Psoas muscle (tissue), 8 donors: Measurements from ENCODE around the gene NRP1. TPM values are rescaled to one million over a fixed set of nuclear protein-coding genes. Genes with fewer than 3 reads are reported as not detected.

Experiments used
- ATAC-seq, 4 donors: fragments of 200-7000 bp; cut with Tn5 transposase; one replicate each; pipeline ENCODE4 v1.9.1; 2020; ENCODE audit warnings: moderate library complexity in 3 of 4, mild to moderate bottlenecking in 2 of 4
- DNase-seq, 2 donors: peaks; one replicate each; pipeline ENCODE4 v3.0.0-alpha.2; 2020
- H3K27ac ChIP-seq: fragments of 200-600 bp; one replicate; pipeline ENCODE4 v1.8.0; 2022
- H3K27me3 ChIP-seq, 3 donors: fragments of 200-600 bp in 1 of 3; one replicate each; pipeline versions ENCODE4 v1.6.1 to v1.8.0; 2013 to 2022; ENCODE audit warnings: low read length in 2 of 3, mild to moderate bottlenecking in 2 of 3, moderate library complexity in 1 of 3; ENCODE audit not compliant: insufficient read depth in 3 of 3
- H3K36me3 ChIP-seq, 2 donors: fragments of 200-600 bp in 1 of 2; one replicate each; pipeline versions ENCODE4 v1.6.1 to v1.8.0; 2013 to 2022; ENCODE audit warnings: low read depth in 1 of 2, mild to moderate bottlenecking in 1 of 2, moderate library complexity in 1 of 2; ENCODE audit not compliant: insufficient read depth in 1 of 2
- H3K4me1 ChIP-seq: fragments of 200-600 bp; one replicate; pipeline ENCODE4 v1.8.0; 2022
- H3K4me3 ChIP-seq: fragments of 200-600 bp; one replicate; pipeline ENCODE4 v1.8.0; 2022; ENCODE audit warnings: mild to moderate bottlenecking
- H3K9me3 ChIP-seq: fragments of 200-600 bp; one replicate; pipeline ENCODE4 v1.8.0; 2022
- CTCF ChIP-seq: fragments of 200-600 bp; IDR thresholded peaks from one replicate; pipeline ENCODE4 v1.8.0; 2022; ENCODE audit warnings: antibody characterized with exemption
- WGBS, 3 donors: extraction: QIAGEN DNeasy Blood & Tissue Kit; methylation state at CpG; one replicate each; pipeline versions ENCODE4 v1.1.6 to v1.1.7; 2013; 5-methylcytosine and 5-hydroxymethylcytosine counted together
- intact Hi-C, 2 donors: fragments of 100-400 bp; cut with DNase I; formaldehyde crosslinking; loops; one replicate each; pipeline versions ENCODE4 v1.11.0 to v1.14.2; 2022
- polyA plus RNA-seq, 3 donors: library from polyadenylated mRNA; stranded (reverse); fragments of 200-250 nt; gene quantifications; one replicate each; pipeline ENCODE4 v1.2.3, GENCODE V29; 2013
- total RNA-seq, 4 donors: library from RNA; stranded (reverse); fragmentation: NEBNext Ultra II Directional in 2 of 4; extraction: Animal tissue kit (Norgen Biotek cat#: 25700) in 2 of 4; gene quantifications; one replicate each; pipeline versions ENCODE4 v1.2.1 to v1.2.4, GENCODE V29; 2021 to 2023
- donor health status: healthy with polysubstance abuse.
- donor health status: DM: no; HTN: no; CAD: no; lungs with moderate emphysema.
- donor health status: Bipolar disorder and iron deficiency.
- donor health status: healthy.
- donor health status: DM: yes; HTN: yes; CAD: no.
- donor health status: DM: no; HTN: no; CAD: no.
- donor health status: DM: no; HTN: no; CAD: no.
- donor health status: DM: yes; HTN: yes; CAD: no.

The NRP1 gene
- total and polyA plus RNA-seq, 7 donors, result 10.9 to 54.8 (median 31.2) TPM

- whole genome bisulfite sequencing, 3 donors, result 54 to 70% (median 69%) methylated on average over 3 of the region's 3 CpGs
- ATAC-seq (no peak), DNase-seq (no peak)
- Histone ChIP-seq H3K9me3 (no peaks in the 10 kb centered on the region), H3K36me3 (peaks cover 18 to 67% of the 10 kb centered on the region in 2 donors), H3K27me3 (no peaks in the 10 kb centered on the region), H3K4me1 (peaks cover 8% of the 10 kb centered on the region), H3K27ac (peak overlapping the region; percentile 5), H3K4me3 (no peak overlapping the region)
- TF ChIP-seq CTCF, result no peak
- intact Hi-C loops, result no loop called here
Observed at GRCh38 chr10:33254556-33255160, 79.8 kb downstream of the NRP1 start.

GRCh38 chr10:33253411-33253810 is 81.1 kb downstream of the NRP1 start:
- Histone ChIP-seq H3K27me3 (no peaks in the 10 kb centered on the region), H3K4me1 (peaks cover 12% of the 10 kb centered on the region), H3K27ac (no peak overlapping the region), H3K4me3 (no peak overlapping the region), H3K36me3 (peaks cover 18 to 80% of the 10 kb centered on the region in 2 donors), H3K9me3 (no peaks in the 10 kb centered on the region)
- TF ChIP-seq CTCF, result no peak
- no peak for ATAC-seq
- no peak for DNase-seq
- intact Hi-C loops, result no loop called here
- 78 to 80% (median 79%) methylated on average over 4 of the region's 4 CpGs for WGBS, 3 donors

- H3K27me3 ChIP-seq, result no peaks in the 10 kb centered on the region
- intact Hi-C loops, result no loop called here
- peaks cover 18 to 82% of the 10 kb centered on the region in 2 donors for H3K36me3 ChIP-seq
- DNase-seq (no peak), ATAC-seq (no peak)
- peaks cover 12% of the 10 kb centered on the region for H3K4me1 ChIP-seq
- H3K4me3 ChIP-seq, result no peak overlapping the region
- TF ChIP-seq CTCF, result no peak
- no peaks in the 10 kb centered on the region for H3K9me3 ChIP-seq
- WGBS, 3 donors, result 85 to 88% (median 87%) methylated on average over 3 of the region's 3 CpGs
- peak overlapping the region; percentile 28 for H3K27ac ChIP-seq
Observed at GRCh38 chr10:33252794-33253203, 81.7 kb downstream of the NRP1 start.

GRCh38 chr10:33252324-33252723 is 82.1 kb downstream of the NRP1 start:
- Histone ChIP-seq H3K9me3 (no peaks in the 10 kb centered on the region), H3K27me3 (no peaks in the 10 kb centered on the region), H3K4me1 (peaks cover 14% of the 10 kb centered on the region), H3K36me3 (peaks cover 18 to 87% of the 10 kb centered on the region in 2 donors), H3K27ac (peak overlapping the region; percentile 28), H3K4me3 (no peak overlapping the region)
- DNase-seq, result no peak
- intact Hi-C loops, result no loop called here
- no peak for ATAC-seq
- no peak for TF ChIP-seq CTCF
- WGBS, 3 donors, result 93 to 95% (median 93%) methylated on average over 12 of the region's 12 CpGs
